ENCODE results near the gene MBLAC2.

DNA sequence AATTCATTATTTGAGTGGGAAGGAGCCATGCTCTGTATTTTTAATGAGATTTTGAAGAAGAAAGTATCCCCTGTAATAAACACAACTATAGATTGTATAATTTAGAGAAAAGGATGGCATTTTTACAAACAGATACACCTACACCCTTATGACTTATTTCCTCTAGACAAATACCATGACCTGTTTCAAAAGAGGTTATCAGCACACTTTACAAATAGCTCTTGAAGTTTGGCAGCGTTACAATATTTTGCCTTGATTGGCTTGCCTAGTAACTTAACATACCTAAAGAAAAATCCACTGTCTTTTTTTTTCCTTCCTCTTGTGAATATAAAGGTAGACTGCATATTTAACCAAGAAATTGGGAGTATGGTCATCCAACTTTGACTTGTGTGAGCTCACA lies 36.5 kb downstream of the MBLAC2 start:
- TF ChIP-seq, protein P1, sequence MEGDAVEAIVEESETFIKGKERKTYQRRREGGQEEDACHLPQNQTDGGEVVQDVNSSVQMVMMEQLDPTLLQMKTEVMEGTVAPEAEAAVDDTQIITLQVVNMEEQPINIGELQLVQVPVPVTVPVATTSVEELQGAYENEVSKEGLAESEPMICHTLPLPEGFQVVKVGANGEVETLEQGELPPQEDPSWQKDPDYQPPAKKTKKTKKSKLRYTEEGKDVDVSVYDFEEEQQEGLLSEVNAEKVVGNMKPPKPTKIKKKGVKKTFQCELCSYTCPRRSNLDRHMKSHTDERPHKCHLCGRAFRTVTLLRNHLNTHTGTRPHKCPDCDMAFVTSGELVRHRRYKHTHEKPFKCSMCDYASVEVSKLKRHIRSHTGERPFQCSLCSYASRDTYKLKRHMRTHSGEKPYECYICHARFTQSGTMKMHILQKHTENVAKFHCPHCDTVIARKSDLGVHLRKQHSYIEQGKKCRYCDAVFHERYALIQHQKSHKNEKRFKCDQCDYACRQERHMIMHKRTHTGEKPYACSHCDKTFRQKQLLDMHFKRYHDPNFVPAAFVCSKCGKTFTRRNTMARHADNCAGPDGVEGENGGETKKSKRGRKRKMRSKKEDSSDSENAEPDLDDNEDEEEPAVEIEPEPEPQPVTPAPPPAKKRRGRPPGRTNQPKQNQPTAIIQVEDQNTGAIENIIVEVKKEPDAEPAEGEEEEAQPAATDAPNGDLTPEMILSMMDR (IDR thresholded peaks at IDR 0.05) = no peak
- TF ChIP-seq POLR2A (IDR thresholded peaks at IDR 0.05; ENCODE audit: low read depth) (no peak), EP300 (IDR thresholded peaks at IDR 0.05) (no peak), POLR2AphosphoS5 (IDR thresholded peaks at IDR 0.05) (no peak)

All from esophagus muscularis mucosa (tissue), 4 donors.